Rectal smooth muscle tissue (tissue), 1 donor: ENCODE results near the gene FCRL2.

Source experiments
- H3K27ac ChIP-seq: one replicate; pipeline ENCODE4 v1.7.0; 2013; ENCODE audit warnings: low read depth, low read length, inconsistent platforms
- H3K27me3 ChIP-seq: one replicate; pipeline ENCODE4 v1.7.0; 2013; ENCODE audit warnings: low read length; ENCODE audit not compliant: control insufficient read depth, insufficient read depth
- H3K36me3 ChIP-seq: one replicate; pipeline ENCODE4 v1.7.0; 2013; ENCODE audit warnings: low read length; ENCODE audit not compliant: control insufficient read depth, insufficient read depth
- H3K4me1 ChIP-seq: one replicate; pipeline ENCODE4 v1.7.0; 2013; ENCODE audit warnings: low read length; ENCODE audit not compliant: control insufficient read depth, insufficient read depth
- H3K4me3 ChIP-seq: one replicate; pipeline ENCODE4 v1.7.0; 2013; ENCODE audit warnings: low read length
- H3K9ac ChIP-seq: one replicate; pipeline ENCODE4 v1.7.0; 2013; ENCODE audit warnings: low read length

Gene FCRL2

GRCh38 chr1:157776971-157777391 lies at the start of gene FCRL2:
FCRL2 (minus strand) TSS chr1:157777132; CDS start chr1:157777073, 59 bp downstream.
- H3K36me3 ChIP-seq: no peaks in the 10 kb centered on the region
- no peak within 1 kb of the TSS for H3K9ac ChIP-seq
- no peaks in the 10 kb centered on the region for H3K4me1 ChIP-seq
- no peaks in the 10 kb centered on the region for H3K27me3 ChIP-seq
- no peak within 1 kb of the TSS for H3K27ac ChIP-seq
- no peak within 1 kb of the TSS for H3K4me3 ChIP-seq

GRCh38 chr1:157820299-157820698 lies 43.4 kb upstream of the FCRL2 start:
- Histone ChIP-seq H3K27me3 (no peaks in the 10 kb centered on the region), H3K4me3 (no peak overlapping the region), H3K9ac (no peak overlapping the region), H3K36me3 (no peaks in the 10 kb centered on the region), H3K27ac (no peak overlapping the region), H3K4me1 (no peaks in the 10 kb centered on the region)

- Histone ChIP-seq H3K36me3 (no peaks in the 10 kb centered on the region), H3K27me3 (no peaks in the 10 kb centered on the region), H3K4me3 (no peak within 1 kb of the TSS), H3K27ac (no peak within 1 kb of the TSS), H3K4me1 (no peaks in the 10 kb centered on the region), H3K9ac (no peak within 1 kb of the TSS)
Observed at GRCh38 chr1:157819896-157820295, 43.0 kb upstream of the FCRL2 start, which contains the start of gene FCRL1. FCRL1 (minus strand) TSS chr1:157820120; CDS start chr1:157820037, 83 bp downstream.

- H3K4me1 ChIP-seq: no peaks in the 10 kb centered on the region
- H3K4me3 ChIP-seq: no peak overlapping the region
- H3K9ac ChIP-seq: no peak overlapping the region
- no peaks in the 10 kb centered on the region for H3K36me3 ChIP-seq
- no peak overlapping the region for H3K27ac ChIP-seq
- no peaks in the 10 kb centered on the region for H3K27me3 ChIP-seq
Observed at GRCh38 chr1:157819215-157819614, 42.3 kb upstream of the FCRL2 start.

GRCh38 chr1:157813269-157813668 lies 36.3 kb upstream of the FCRL2 start:
- no peaks in the 10 kb centered on the region for H3K27me3 ChIP-seq
- no peak overlapping the region for H3K27ac ChIP-seq
- H3K4me3 ChIP-seq: no peak overlapping the region
- no peak overlapping the region for H3K9ac ChIP-seq
- no peaks in the 10 kb centered on the region for H3K36me3 ChIP-seq
- H3K4me1 ChIP-seq: no peaks in the 10 kb centered on the region

GRCh38 chr1:157806431-157807149 lies 29.7 kb upstream of the FCRL2 start:
- no peak overlapping the region for H3K9ac ChIP-seq
- no peaks in the 10 kb centered on the region for H3K27me3 ChIP-seq
- H3K4me3 ChIP-seq: no peak overlapping the region
- no peaks in the 10 kb centered on the region for H3K4me1 ChIP-seq
- no peaks in the 10 kb centered on the region for H3K36me3 ChIP-seq
- H3K27ac ChIP-seq: no peak overlapping the region

- Histone ChIP-seq H3K4me1 (no peaks in the 10 kb centered on the region), H3K36me3 (no peaks in the 10 kb centered on the region), H3K27me3 (no peaks in the 10 kb centered on the region)
Observed at GRCh38 chr1:157803851-157804250, 26.9 kb upstream of the FCRL2 start.

GRCh38 chr1:157799996-157800395 lies 23.1 kb upstream of the FCRL2 start:
- Histone ChIP-seq H3K36me3 (no peaks in the 10 kb centered on the region), H3K27me3 (no peaks in the 10 kb centered on the region), H3K4me1 (no peaks in the 10 kb centered on the region), H3K9ac (no peak overlapping the region), H3K4me3 (no peak overlapping the region), H3K27ac (no peak overlapping the region)

More at GRCh38 chr1:157803851-157804250, 26.9 kb upstream of the FCRL2 start:
- H3K27ac ChIP-seq: no peak overlapping the region
- no peak overlapping the region for H3K4me3 ChIP-seq
- no peak overlapping the region for H3K9ac ChIP-seq

GRCh38 chr1:157798211-157798610 lies 21.3 kb upstream of the FCRL2 start:
- no peaks in the 10 kb centered on the region for H3K4me1 ChIP-seq
- H3K27ac ChIP-seq: no peak overlapping the region
- H3K36me3 ChIP-seq: no peaks in the 10 kb centered on the region
- H3K4me3 ChIP-seq: no peak overlapping the region
- H3K9ac ChIP-seq: no peak overlapping the region
- H3K27me3 ChIP-seq: no peaks in the 10 kb centered on the region

GRCh38 chr1:157785248-157785647 lies 8.3 kb upstream of the FCRL2 start:
- Histone ChIP-seq H3K9ac (no peak overlapping the region), H3K27me3 (no peaks in the 10 kb centered on the region), H3K36me3 (no peaks in the 10 kb centered on the region), H3K4me3 (no peak overlapping the region), H3K27ac (no peak overlapping the region), H3K4me1 (no peaks in the 10 kb centered on the region)

GRCh38 chr1:157784801-157785200 lies 7.9 kb upstream of the FCRL2 start:
- no peaks in the 10 kb centered on the region for H3K36me3 ChIP-seq
- no peak overlapping the region for H3K4me3 ChIP-seq
- no peak overlapping the region for H3K27ac ChIP-seq
- no peak overlapping the region for H3K9ac ChIP-seq
- H3K27me3 ChIP-seq: no peaks in the 10 kb centered on the region
- H3K4me1 ChIP-seq: no peaks in the 10 kb centered on the region

- H3K27me3 ChIP-seq: no peaks in the 10 kb centered on the region
- H3K9ac ChIP-seq: no peak overlapping the region
- no peaks in the 10 kb centered on the region for H3K36me3 ChIP-seq
- H3K4me3 ChIP-seq: no peak overlapping the region
- H3K4me1 ChIP-seq: no peaks in the 10 kb centered on the region
- no peak overlapping the region for H3K27ac ChIP-seq
Observed at GRCh38 chr1:157782931-157783330, 6.0 kb upstream of the FCRL2 start.

- no peaks in the 10 kb centered on the region for H3K36me3 ChIP-seq
- H3K27me3 ChIP-seq: no peaks in the 10 kb centered on the region
- no peak overlapping the region for H3K27ac ChIP-seq
- no peak overlapping the region for H3K4me3 ChIP-seq
- H3K9ac ChIP-seq: no peak overlapping the region
- H3K4me1 ChIP-seq: no peaks in the 10 kb centered on the region
Observed at GRCh38 chr1:157781048-157781447, 4.1 kb upstream of the FCRL2 start.
